HG03565 (cell line): ENCODE data around the gene NRXN3.

ENCODE experiments used
- ATAC-seq: cut with Tn5 transposase; IDR thresholded peaks from one replicate; pipeline ENCODE4 v1.9.1; 2021; ENCODE audit warnings: mild to moderate bottlenecking, moderate library complexity; ENCODE audit not compliant: unreplicated experiment

The NRXN3 gene

DNA sequence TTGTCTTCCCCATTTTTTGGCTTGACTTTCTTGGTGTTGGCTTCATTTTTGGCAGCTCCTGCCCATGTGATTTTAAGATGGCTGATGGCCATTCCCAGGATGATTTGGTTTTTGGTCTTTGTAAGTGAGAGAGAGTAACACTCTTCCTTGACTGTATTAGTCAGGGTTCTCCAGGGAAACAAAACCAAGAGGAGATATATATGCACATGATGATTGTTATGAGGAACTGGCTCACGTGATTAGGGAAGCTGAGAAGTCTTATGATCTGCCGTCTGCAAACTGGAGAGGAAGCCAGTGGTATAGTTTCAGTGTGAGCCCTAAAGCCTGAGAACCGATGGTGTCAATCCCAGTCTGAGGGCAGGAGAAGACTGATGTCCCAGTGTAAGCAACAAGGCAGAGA is 146.6 kb downstream of the NRXN3 start:
- ATAC-seq, result no peak

DNA sequence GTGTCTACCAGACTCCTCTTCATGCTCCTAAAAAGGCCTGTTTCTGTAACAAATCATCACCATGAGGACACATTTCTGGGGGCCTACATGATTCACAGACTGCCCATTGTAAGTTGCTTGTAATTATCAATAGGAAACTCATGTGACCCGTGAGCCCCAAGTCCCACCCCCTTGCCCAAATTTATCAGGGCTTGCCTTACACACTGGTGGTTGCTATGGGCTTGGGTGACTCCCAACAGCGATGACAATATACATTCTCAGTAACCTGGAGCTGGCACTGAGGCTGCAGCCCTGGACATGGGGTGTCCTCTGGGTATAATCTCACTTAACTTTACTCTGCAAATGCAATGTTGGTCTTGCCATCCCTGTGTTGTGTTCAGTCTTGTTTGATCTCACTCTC is 149.2 kb downstream of the NRXN3 start:
- no peak for ATAC-seq

- ATAC-seq, result no peak
These were observed 149.9 kb downstream of the NRXN3 start for GRCh38 chr14:78319887-78320635.

- ATAC-seq, result no peak
These were observed 154.2 kb downstream of the NRXN3 start for GRCh38 chr14:78324353-78324752.

DNA sequence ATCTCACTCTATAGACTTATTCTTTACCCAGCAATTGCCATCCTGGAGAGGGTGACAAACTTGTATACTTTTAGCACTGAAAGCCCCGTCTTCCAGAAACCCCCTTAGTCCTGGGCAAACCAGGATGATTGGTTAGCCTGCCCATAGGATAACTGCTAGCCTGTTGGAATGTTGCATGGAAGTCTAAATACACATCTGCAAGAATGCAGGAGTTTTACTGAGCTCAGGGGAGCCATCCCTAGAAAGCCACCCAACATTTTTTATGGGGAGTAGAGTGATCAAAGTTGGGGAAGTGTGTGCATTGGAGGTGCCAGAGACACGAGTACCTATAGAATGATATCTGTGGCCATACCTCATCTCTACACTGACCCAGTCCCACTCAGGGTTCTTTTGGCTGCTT is 155.7 kb downstream of the NRXN3 start:
- no peak for ATAC-seq

DNA sequence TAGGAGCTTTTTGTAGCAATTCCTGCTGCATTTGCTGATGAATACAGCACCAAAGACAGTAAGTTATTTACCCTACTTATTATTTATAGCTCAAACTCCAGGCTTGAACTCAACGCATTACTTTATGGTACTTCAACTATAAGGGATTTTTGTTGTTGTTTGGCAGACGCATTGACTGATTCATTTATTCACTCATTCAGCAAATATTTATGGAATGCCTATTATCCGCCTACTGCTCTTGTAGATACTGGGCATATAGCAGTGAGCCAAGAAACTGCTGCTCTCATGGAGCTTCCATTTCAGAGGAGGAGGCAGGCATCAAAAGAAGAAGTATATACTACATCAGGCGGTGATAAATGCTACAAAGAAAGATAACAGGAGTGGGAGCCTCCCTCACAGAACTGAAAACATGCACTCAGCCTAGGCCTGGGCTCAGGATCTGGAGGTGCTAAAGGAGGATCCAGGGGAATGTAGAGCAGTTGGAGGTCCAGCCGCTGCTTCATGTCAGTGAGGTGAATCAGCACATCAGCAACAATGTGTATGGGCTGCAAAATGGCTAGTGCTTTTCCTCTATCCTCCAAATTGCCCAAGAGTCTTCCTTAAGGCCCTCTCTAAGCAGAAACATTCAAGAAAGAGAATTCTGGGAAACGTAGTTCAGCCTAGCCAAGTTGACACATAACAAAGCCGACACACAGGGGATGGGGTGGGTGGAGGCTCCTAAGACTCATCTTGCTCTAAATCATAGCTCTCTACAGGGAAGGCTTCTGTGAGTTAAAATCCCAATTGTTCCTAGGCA is 157.5 kb downstream of the NRXN3 start:
- no peak for ATAC-seq

DNA sequence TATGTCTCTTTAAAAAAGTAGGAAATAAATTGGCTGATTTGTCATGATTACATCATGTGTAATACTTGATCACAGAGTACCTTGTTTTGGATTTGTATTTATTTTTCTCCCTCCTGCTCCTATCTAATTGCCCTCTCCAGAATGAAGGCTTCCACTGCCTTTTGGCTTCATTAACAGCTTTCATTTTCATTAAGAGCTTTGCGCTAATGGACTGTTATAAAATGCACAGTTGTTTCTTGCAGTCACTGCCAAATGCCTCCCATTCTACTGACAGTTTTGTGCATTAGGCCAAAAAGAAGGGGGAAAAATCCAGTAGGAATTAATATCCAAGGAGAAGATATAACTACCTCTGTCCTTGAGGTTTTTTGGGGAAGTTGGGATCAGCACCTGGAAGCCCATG is 159.2 kb downstream of the NRXN3 start:
- ATAC-seq, result no peak

- no peak for ATAC-seq
These were observed 165.4 kb downstream of the NRXN3 start for GRCh38 chr14:78335531-78335930.

DNA sequence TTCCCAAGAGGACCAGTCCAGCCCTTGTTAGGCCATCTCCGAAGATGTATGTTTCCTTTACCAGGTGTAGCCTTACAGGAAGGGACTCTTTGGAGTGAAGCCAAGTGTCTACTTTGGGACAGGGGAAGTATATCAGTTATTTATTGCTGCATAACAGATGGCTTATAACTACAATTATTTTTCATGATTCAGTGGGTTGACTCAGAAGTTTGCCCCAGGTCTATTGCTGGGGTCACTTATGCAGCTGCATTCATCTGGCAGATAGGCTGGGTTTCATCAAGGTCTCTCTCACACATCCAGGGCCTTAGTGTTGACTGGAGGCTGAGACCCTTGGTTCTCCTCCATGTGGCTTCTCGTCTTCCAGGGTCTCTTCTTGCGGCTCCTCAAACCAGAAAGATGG is 170.1 kb downstream of the NRXN3 start:
- no peak for ATAC-seq

- ATAC-seq, result no peak
These were observed 171.7 kb downstream of the NRXN3 start for GRCh38 chr14:78341827-78342389.

GRCh38 chr14:78342879-78343278 is 172.7 kb downstream of the NRXN3 start:
- no peak for ATAC-seq

DNA sequence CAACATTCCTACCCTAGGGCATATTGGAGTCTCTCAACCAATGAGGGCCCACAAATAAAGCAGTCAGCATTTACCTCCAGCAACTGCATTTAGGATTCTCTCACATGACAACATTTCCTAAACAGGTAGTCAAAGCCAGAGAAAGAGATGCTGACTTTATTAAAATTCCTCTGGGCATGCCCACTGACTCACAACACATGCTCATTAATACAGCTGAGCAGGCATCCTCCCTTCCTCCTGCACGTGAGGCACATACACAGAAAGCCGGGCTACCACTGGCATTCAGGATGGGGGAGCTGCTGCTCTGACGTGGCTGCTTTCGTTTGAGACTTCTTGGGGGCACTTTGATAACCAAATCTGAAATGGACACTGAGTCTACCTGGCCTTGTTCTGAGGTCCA is 174.1 kb downstream of the NRXN3 start:
- ATAC-seq, result no peak

GRCh38 chr14:78345131-78345744 is 175.1 kb downstream of the NRXN3 start:
- no peak for ATAC-seq

GRCh38 chr14:78346747-78347146 is 176.6 kb downstream of the NRXN3 start:
- ATAC-seq, result no peak

DNA sequence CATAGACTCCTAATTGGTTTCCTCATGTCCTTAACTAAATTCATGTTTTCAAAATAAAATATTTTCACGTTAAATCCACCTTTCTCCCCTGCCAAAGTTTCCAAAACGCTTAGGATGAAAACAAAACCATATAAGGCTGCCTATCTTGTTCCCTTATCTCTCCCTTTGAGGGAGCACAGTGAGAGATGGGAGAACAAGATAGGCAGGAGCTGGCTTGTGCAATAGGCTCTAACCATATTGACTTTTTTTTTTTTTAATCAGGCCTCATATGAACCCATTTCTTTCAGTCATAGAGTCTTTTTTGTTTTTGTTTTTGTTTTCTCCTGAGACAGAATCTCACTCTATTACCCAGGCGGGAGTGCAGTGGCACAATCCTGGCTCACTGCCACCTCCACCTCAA is 184.9 kb downstream of the NRXN3 start:
- ATAC-seq, result no peak

DNA sequence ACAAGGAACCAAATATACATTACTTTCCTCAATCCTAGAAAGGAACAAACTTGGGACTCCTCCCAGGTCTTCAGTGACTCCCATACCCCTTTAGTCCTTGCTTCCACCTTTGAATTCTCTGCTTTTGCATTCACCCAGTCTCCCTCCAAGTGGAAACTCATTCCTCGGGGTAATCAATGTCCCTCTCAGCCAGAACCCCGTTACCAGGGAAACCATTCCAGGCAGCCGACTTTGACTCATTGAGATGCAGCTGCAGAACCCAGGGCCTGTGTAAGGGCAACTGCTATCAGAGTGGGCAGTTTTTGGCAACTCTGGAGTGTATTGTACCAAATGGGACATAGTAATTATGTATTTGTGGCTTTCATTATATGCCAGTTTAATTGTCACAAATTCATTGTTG is 186.2 kb downstream of the NRXN3 start:
- ATAC-seq, result no peak

DNA sequence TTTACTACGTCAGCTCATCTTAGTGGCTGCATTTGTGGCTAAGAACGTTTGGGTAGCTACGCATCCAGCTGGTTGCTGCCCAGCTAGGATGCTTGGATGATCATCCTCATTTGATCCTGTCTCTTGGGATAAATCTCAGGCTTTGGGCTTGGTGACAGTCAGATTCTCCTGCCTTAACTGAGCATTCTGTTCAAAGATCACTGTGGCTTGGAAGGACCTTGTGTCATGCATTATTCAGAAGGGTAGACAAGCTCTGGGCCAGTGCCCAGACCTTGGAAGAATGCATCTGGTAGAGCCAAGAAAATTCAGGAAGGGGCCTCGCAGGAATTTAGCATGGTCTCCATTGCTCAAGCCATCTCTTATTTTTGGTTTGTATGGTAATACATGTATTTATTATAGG is 188.4 kb downstream of the NRXN3 start:
- ATAC-seq, result no peak

GRCh38 chr14:78359581-78359980 is 189.4 kb downstream of the NRXN3 start:
- ATAC-seq, result no peak

- no peak for ATAC-seq
These were observed 192.8 kb downstream of the NRXN3 start for GRCh38 chr14:78363008-78363407.

DNA sequence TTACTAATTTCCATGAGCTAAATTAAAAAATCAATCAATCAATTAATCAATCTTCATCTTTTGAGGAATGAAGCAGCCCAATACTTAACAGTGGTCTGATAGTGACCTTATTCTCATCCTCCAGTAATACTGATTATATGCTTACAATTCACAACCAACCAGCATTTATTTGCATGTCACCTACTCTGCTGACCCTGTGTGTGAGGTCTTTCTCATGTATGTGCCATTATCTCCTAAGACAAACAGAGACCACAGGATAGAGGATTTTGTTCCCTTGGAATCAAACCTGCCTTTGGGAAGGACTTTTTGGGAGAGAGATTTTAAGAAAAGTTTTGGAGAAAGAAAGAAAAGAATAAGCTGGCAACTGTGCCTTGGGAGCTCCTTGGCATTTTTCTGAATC is 197.2 kb downstream of the NRXN3 start:
- no peak for ATAC-seq

DNA sequence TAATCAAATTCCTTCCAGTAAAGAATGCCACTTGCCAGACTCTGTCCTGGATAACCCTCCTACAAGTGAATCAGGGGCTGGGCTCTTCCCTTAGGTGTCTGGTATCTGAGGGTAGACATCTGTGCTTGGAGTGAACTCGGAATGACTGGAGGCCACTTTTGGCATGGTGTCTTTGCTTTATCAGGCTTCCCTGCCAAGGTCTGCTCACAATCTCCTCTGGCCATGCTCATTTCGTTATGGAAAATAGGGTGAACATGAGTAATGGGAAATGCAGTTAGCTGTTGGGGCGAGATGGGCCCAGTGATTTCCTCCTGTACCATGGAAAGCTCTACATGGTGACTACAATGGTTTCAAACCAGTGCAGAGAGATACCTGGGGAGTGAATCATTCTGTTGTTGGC is 212.9 kb downstream of the NRXN3 start:
- ATAC-seq, result no peak

- no peak for ATAC-seq
These were observed 228.0 kb downstream of the NRXN3 start for GRCh38 chr14:78398216-78398615.
